K562 (cell line): ENCODE results near the gene SAP30BP. TPM values are rescaled to one million over a fixed set of nuclear protein-coding genes. Genes with fewer than 3 reads are reported as not detected.

Experiments
- ADNP ChIP-seq: fragments of 200-800 bp; sonication (Bioruptor generic); IDR thresholded peaks from 2 replicates; pipeline ENCODE4 v1.6.1; 2016; ENCODE audit warnings: missing genetic modification characterization, missing compliant biosample characterization
- GABPB1 ChIP-seq: sonication (generic); formaldehyde crosslinking; IDR thresholded peaks from 2 replicates; pipeline ENCODE4 v1.8.0; 2022; ENCODE audit warnings: mild to moderate bottlenecking, missing genetic modification reagents
- HOXB6 ChIP-seq: fragments of 250-450 bp; sonication (Bioruptor Pico); IDR thresholded peaks from 2 replicates; pipeline ENCODE4 v1.5.1; 2022; ENCODE audit warnings: mild to moderate bottlenecking, borderline replicate concordance
- NCOA4 ChIP-seq: fragments of 450-650 bp; IDR thresholded peaks from 2 replicates; pipeline ENCODE4 v1.6.1; 2018; ENCODE audit warnings: mild to moderate bottlenecking; ENCODE audit not compliant: partially characterized antibody
- NR2C1 ChIP-seq, 2 experiments: fragments of 450-650 bp; IDR thresholded peaks; 2 replicates each; pipeline ENCODE4 v1.6.1; 2017; ENCODE audit warnings: mild to moderate bottlenecking in 2 of 2, antibody characterized with exemption in 1 of 2, inconsistent platforms in 1 of 2, missing compliant biosample characterization in 1 of 2, missing genetic modification characterization in 1 of 2
- PHTF2 ChIP-seq: fragments of 250-450 bp; sonication (Bioruptor Pico); IDR thresholded peaks from 2 replicates; pipeline ENCODE4 v1.5.0; 2021; ENCODE audit warnings: mild to moderate bottlenecking
- POLR2A ChIP-seq: fragments of 450-650 bp; conservative IDR thresholded peaks from 2 replicates; pipeline ENCODE4 v1.6.1; 2016
- SMAD2 ChIP-seq: fragments of 150-350 bp; IDR thresholded peaks from 2 replicates; pipeline ENCODE4 v1.6.1; 2014; ENCODE audit warnings: low read depth, mild to moderate bottlenecking, low read length
- STAG1 ChIP-seq: sonication (generic); formaldehyde crosslinking; IDR thresholded peaks from 2 replicates; pipeline ENCODE4 v1.5.0; 2020; ENCODE audit warnings: missing genetic modification reagents, borderline replicate concordance
- TARDBP ChIP-seq: fragments of 450-650 bp; IDR thresholded peaks from 2 replicates; pipeline ENCODE4 v1.6.1; 2016
- ZFX ChIP-seq: sonication (generic); formaldehyde crosslinking; IDR thresholded peaks from 2 replicates; pipeline ENCODE4 v1.8.0; 2022; ENCODE audit warnings: mild to moderate bottlenecking, missing genetic modification reagents, moderate library complexity
- ZNF124 ChIP-seq: sonication (generic); formaldehyde crosslinking; IDR thresholded peaks from 2 replicates; pipeline ENCODE4 v1.8.1; 2022; ENCODE audit warnings: missing genetic modification reagents
- ZNF77 ChIP-seq: fragments of 250-450 bp; sonication (Bioruptor Pico); IDR thresholded peaks from 2 replicates; pipeline ENCODE4 v1.5.0; 2020
- polyA plus RNA-seq, 8 experiments: library from polyadenylated mRNA; depleted of rRNA in 4 of 8; stranded (reverse) in 5 of 8; unstranded in 3 of 8; fragments of >200 nt; fragmentation: Nextera tagmentation in 2 of 8; fragmentation: Illumina TruSeq in 1 of 8; extraction: Ambion mirVana in 2 of 8; extraction: Trizol in 1 of 8; gene quantifications; 2 replicates each; pipeline versions ENCODE4 v1.2.1 to v1.2.3, GENCODE V29; 2011 to 2014; ENCODE audit warnings: inconsistent platforms in 1 of 8, missing spikeins in 1 of 8
- total RNA-seq, 7 experiments: library from RNA; depleted of rRNA in 6 of 7; stranded (reverse); fragments of >200 nt in 6 of 7; fragmentation: Illumina TruSeq in 2 of 7; extraction: Trizol in 2 of 7; gene quantifications; 2 replicates each; pipeline versions ENCODE4 v1.2.1 to v1.2.3, GENCODE V29; 2011 to 2021; ENCODE audit warnings: low replicate concordance in 1 of 7
- TF ChIP-seq, protein P1 (sequence below): fragments of 250-450 bp; sonication (Bioruptor Pico); IDR thresholded peaks from 2 replicates; pipeline ENCODE4 v1.5.1; 2021; ENCODE audit warnings: mild to moderate bottlenecking
- TF ChIP-seq, protein P2 (sequence below): fragments of 450-650 bp; IDR thresholded peaks from 2 replicates; pipeline ENCODE4 v1.6.1; 2018; ENCODE audit not compliant: partially characterized antibody
- TF ChIP-seq, protein P3 (sequence below): sonication (generic); formaldehyde crosslinking; IDR thresholded peaks from 2 replicates; pipeline ENCODE4 v1.8.0; 2022; ENCODE audit warnings: missing genetic modification reagents, mild to moderate bottlenecking, borderline replicate concordance
- TF ChIP-seq, protein P4 (sequence below): fragments of 250-450 bp; sonication (Bioruptor Pico); IDR thresholded peaks from 2 replicates; pipeline ENCODE4 v1.8.0; 2022; ENCODE audit warnings: moderate library complexity, mild to moderate bottlenecking, inconsistent platforms
- TF ChIP-seq, protein P5 (sequence below): IDR thresholded peaks from 3 replicates; pipeline ENCODE4 v1.6.1; 2011; ENCODE audit warnings: borderline replicate concordance, mild to moderate bottlenecking; ENCODE audit not compliant: insufficient read length, insufficient read depth
- TF ChIP-seq, protein P6 (sequence below): fragments of 250-450 bp; sonication (Bioruptor Pico); IDR thresholded peaks from 2 replicates; pipeline ENCODE4 v1.8.0; 2022; ENCODE audit warnings: moderate library complexity, mild to moderate bottlenecking, inconsistent platforms

SAP30BP gene
- total and polyA plus RNA-seq, 9 of the 15 experiments (the other 6 are each of a cell fraction or from before 2014, with no cell fraction given) = 45.3 to 154 (median 71.7) TPM

DNA sequence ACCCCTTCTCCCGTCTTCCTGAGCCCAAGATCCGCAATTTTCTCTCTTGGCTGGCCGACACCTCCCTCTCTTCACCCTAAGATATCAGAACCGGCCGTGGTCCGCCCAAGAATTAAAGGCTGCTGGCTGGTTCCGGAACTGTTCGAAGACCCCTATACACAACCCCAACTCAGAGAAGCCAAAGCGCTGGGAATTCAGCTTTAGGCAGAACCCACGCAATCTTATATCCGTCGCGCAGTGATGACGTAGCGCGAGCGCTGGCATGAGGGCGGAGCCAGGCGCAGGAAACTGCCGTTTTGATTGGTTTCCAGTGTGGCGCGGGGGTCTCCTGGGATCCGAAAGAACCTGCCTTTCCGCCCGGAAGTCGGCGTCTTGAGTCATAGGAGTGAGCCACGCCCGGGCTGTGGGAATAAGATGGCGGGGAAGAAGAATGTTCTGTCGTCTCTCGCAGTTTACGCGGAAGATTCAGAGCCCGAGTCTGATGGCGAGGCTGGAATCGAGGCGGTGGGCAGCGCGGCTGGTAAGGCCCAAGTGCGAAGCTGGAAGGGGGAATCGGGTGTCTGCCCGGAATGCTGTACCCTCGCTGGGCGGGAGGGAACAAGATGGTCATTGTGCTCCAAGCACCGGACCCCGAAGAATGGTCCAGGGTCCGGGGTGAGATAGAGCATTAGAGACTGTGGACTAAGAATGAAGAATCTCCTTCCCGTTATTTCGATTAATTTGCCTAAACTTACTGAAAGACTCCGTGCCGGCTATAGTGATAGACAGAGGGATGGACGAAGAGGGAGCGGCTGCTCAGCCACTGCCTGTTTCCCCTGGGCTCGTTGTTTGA lies at the start of gene SAP30BP, which contains the start of gene RECQL5 (continued):
- TF ChIP-seq, protein P1, sequence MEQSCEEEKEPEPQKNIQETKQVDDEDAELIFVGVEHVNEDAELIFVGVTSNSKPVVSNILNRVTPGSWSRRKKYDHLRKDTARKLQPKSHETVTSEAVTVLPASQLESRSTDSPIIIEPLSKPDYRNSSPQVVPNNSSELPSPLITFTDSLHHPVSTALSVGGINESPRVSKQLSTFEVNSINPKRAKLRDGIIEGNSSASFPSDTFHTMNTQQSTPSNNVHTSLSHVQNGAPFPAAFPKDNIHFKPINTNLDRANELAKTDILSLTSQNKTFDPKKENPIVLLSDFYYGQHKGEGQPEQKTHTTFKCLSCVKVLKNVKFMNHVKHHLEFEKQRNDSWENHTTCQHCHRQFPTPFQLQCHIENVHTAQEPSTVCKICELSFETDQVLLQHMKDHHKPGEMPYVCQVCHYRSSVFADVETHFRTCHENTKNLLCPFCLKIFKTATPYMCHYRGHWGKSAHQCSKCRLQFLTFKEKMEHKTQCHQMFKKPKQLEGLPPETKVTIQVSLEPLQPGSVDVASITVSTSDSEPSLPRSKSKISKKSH = no peak
- TF ChIP-seq, protein P2, sequence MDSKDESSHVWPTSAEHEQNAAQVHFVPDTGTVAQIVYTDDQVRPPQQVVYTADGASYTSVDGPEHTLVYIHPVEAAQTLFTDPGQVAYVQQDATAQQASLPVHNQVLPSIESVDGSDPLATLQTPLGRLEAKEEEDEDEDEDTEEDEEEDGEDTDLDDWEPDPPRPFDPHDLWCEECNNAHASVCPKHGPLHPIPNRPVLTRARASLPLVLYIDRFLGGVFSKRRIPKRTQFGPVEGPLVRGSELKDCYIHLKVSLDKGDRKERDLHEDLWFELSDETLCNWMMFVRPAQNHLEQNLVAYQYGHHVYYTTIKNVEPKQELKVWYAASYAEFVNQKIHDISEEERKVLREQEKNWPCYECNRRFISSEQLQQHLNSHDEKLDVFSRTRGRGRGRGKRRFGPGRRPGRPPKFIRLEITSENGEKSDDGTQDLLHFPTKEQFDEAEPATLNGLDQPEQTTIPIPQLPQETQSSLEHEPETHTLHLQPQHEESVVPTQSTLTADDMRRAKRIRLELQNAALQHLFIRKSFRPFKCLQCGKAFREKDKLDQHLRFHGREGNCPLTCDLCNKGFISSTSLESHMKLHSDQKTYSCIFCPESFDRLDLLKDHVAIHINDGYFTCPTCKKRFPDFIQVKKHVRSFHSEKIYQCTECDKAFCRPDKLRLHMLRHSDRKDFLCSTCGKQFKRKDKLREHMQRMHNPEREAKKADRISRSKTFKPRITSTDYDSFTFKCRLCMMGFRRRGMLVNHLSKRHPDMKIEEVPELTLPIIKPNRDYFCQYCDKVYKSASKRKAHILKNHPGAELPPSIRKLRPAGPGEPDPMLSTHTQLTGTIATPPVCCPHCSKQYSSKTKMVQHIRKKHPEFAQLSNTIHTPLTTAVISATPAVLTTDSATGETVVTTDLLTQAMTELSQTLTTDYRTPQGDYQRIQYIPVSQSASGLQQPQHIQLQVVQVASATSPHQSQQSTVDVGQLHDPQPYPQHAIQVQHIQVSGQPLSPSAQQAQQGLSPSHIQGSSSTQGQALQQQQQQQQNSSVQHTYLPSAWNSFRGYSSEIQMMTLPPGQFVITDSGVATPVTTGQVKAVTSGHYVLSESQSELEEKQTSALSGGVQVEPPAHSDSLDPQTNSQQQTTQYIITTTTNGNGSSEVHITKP = peak; percentile 37
- TF ChIP-seq ZFX (CRISPR knock-in tag) (peak; percentile 24; the same call in 1 of the 2 replicates), GABPB1 (CRISPR knock-in tag) (peak; percentile 89), NCOA4 (no peak), ADNP (tag) (no peak), STAG1 (CRISPR knock-in tag) (no peak), SMAD2 (no peak), TARDBP (no peak), NR2C1 (IDR thresholded peaks at IDR 0.05) (peak; percentile 35; the same call in 1 of the 2 replicates), NR2C1 (tag; IDR thresholded peaks at IDR 0.05) (peak; percentile 53), ZNF124 (no peak), PHTF2 (CRISPR knock-in tag) (no peak), ZNF77 (CRISPR knock-in tag) (no peak), HOXB6 (CRISPR knock-in tag) (no peak), POLR2A (peak; percentile 91)
- TF ChIP-seq, protein P3, sequence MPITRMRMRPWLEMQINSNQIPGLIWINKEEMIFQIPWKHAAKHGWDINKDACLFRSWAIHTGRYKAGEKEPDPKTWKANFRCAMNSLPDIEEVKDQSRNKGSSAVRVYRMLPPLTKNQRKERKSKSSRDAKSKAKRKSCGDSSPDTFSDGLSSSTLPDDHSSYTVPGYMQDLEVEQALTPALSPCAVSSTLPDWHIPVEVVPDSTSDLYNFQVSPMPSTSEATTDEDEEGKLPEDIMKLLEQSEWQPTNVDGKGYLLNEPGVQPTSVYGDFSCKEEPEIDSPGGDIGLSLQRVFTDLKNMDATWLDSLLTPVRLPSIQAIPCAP (CRISPR knock-in tag) = no peak
- TF ChIP-seq, protein P4, sequence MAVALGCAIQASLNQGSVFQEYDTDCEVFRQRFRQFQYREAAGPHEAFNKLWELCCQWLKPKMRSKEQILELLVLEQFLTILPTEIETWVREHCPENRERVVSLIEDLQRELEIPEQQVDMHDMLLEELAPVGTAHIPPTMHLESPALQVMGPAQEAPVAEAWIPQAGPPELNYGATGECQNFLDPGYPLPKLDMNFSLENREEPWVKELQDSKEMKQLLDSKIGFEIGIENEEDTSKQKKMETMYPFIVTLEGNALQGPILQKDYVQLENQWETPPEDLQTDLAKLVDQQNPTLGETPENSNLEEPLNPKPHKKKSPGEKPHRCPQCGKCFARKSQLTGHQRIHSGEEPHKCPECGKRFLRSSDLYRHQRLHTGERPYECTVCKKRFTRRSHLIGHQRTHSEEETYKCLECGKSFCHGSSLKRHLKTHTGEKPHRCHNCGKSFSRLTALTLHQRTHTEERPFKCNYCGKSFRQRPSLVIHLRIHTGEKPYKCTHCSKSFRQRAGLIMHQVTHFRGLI = no peak
- TF ChIP-seq, protein P5, sequence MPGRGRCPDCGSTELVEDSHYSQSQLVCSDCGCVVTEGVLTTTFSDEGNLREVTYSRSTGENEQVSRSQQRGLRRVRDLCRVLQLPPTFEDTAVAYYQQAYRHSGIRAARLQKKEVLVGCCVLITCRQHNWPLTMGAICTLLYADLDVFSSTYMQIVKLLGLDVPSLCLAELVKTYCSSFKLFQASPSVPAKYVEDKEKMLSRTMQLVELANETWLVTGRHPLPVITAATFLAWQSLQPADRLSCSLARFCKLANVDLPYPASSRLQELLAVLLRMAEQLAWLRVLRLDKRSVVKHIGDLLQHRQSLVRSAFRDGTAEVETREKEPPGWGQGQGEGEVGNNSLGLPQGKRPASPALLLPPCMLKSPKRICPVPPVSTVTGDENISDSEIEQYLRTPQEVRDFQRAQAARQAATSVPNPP = no peak
- TF ChIP-seq, protein P6, sequence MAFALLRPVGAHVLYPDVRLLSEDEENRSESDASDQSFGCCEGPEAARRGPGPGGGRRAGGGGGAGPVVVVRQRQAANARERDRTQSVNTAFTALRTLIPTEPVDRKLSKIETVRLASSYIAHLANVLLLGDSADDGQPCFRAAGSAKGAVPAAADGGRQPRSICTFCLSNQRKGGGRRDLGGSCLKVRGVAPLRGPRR (CRISPR knock-in tag) = no peak
